OCI-LY3 (cell line): ENCODE measurements around the gene MED22.

Experiments used
- CTCF ChIP-seq: fragments of 200-600, 300-600 bp; sonication (generic); IDR thresholded peaks from 2 replicates; pipeline ENCODE4 v1.5.1; 2014; ENCODE audit warnings: antibody characterized with exemption, low read length, low read depth
- EZH2phosphoT487 ChIP-seq: fragments of 200-600 bp; shearing (Covaris generic); IDR thresholded peaks from 2 replicates; pipeline ENCODE4 v1.6.1; 2018; ENCODE audit warnings: antibody characterized with exemption, mixed run types, low read depth

- TF ChIP-seq CTCF (no peak), EZH2phosphoT487 (no peak)
Measured at GRCh38 chr9:133307301-133307700, 40.6 kb downstream of the MED22 start.
